H1 (cell line): ENCODE results near the gene COL12A1. TPM values are rescaled to one million over a fixed set of nuclear protein-coding genes. Genes with fewer than 3 reads are reported as not detected.

Experiments used
- CTCF ChIA-PET: fragments of 300-600 bp; sonication (Branson Sonifier 250); formaldehyde crosslinking; loops from one replicate; lab custom pipeline; 2021; ENCODE audit not compliant: partially characterized antibody; lab: Charles Lee
- POLR2A ChIA-PET: fragments of 300-600 bp; sonication (Branson Sonifier 250); formaldehyde crosslinking; loops from one replicate; lab custom pipeline; 2021; ENCODE audit warnings: inconsistent platforms; ENCODE audit not compliant: partially characterized antibody; lab: Charles Lee
- DNase-seq, 2 experiments: peaks; one replicate each; pipeline versions ENCODE4 v3.0.0 to v3.0.0-alpha.2; 2010 to 2022; ENCODE audit warnings: low spot score in 2 of 2, low read depth in 1 of 2, mixed read lengths in 1 of 2
- FAIRE-seq: peaks from 2 replicates; lab custom pipeline; 2011; peaks lifted over from hg19 to GRCh38; lab: Jason Lieb, UNC
- H2AFZ ChIP-seq: 2 replicates; pipeline ENCODE4 v1.8.1; 2012; ENCODE audit warnings: low read length, inconsistent platforms
- H2AK5ac ChIP-seq: 2 replicates; pipeline ENCODE4 v1.6.1; 2013; ENCODE audit warnings: low read depth, low read length
- H2BK120ac ChIP-seq: replicated peaks from 2 replicates; pipeline ENCODE3; 2013; ENCODE audit warnings: low read depth, low read length, inconsistent platforms
- H2BK12ac ChIP-seq: 2 replicates; pipeline ENCODE4 v1.6.1; 2013; ENCODE audit warnings: low read depth, low read length
- H2BK15ac ChIP-seq: 2 replicates; pipeline ENCODE4 v1.6.1; 2013; ENCODE audit warnings: low read length
- H2BK20ac ChIP-seq: 2 replicates; pipeline ENCODE4 v1.6.1; 2013; ENCODE audit warnings: low read length
- H2BK5ac ChIP-seq: 2 replicates; pipeline ENCODE4 v1.6.1; 2013; ENCODE audit warnings: low read depth, low read length
- H3K14ac ChIP-seq: 2 replicates; pipeline ENCODE4 v1.6.1; 2013; ENCODE audit warnings: inconsistent platforms; ENCODE audit not compliant: insufficient read length
- H3K18ac ChIP-seq: 2 replicates; pipeline ENCODE4 v1.6.1; 2013; ENCODE audit warnings: low read length; ENCODE audit errors: extremely low read depth
- H3K23ac ChIP-seq: 2 replicates; pipeline ENCODE4 v1.6.1; 2013; ENCODE audit warnings: inconsistent platforms; ENCODE audit not compliant: insufficient read length
- H3K23me2 ChIP-seq: 2 replicates; pipeline ENCODE4 v1.6.1; 2013; ENCODE audit warnings: low read depth, low read length
- H3K27ac ChIP-seq: 2 replicates; pipeline ENCODE4 v1.6.1; 2011; ENCODE audit warnings: low read depth, low read length, inconsistent platforms
- H3K27me3 ChIP-seq, 4 experiments: replicated peaks in 1 of 4; 1 replicate in 1 of 4; 2 replicates in 3 of 4; pipeline versions ENCODE4 v1.6.1 to v1.8.1; 2011 to 2013; ENCODE audit warnings: low read length in 3 of 4, mild to moderate bottlenecking in 3 of 4, inconsistent platforms in 2 of 4, mixed read lengths in 2 of 4, moderate library complexity in 1 of 4; ENCODE audit not compliant: control insufficient read depth in 3 of 4, insufficient read depth in 3 of 4; ENCODE audit errors: extremely low read depth in 1 of 4
- H3K36me3 ChIP-seq, 4 experiments: 2 replicates each; pipeline versions ENCODE4 v1.6.1 to v1.8.1; 2011 to 2013; ENCODE audit warnings: mild to moderate bottlenecking in 4 of 4, low read length in 3 of 4, moderate library complexity in 2 of 4, control low read depth in 1 of 4, inconsistent platforms in 1 of 4; ENCODE audit not compliant: insufficient read depth in 4 of 4, control insufficient read depth in 2 of 4
- H3K4ac ChIP-seq: replicated peaks from 2 replicates; pipeline ENCODE3; 2013; ENCODE audit warnings: low read length, low read depth, mixed read lengths, inconsistent platforms; ENCODE audit not compliant: insufficient read length
- H3K4me1 ChIP-seq, 4 experiments: replicated peaks in 1 of 4; 1 replicate in 1 of 4; 2 replicates in 3 of 4; pipeline versions ENCODE4 v1.6.1 to v1.8.1; 2011 to 2013; ENCODE audit warnings: low read length in 3 of 4, inconsistent platforms in 2 of 4, mixed read lengths in 1 of 4; ENCODE audit not compliant: insufficient read depth in 4 of 4, control insufficient read depth in 3 of 4
- H3K4me2 ChIP-seq, 2 experiments: 2 replicates each; pipeline versions ENCODE4 v1.6.1 to v1.8.1; 2011 to 2013; ENCODE audit warnings: low read depth in 2 of 2, low read length in 2 of 2, control low read depth in 1 of 2, inconsistent platforms in 1 of 2, mild to moderate bottlenecking in 1 of 2; ENCODE audit not compliant: insufficient read depth in 1 of 2
- H3K4me3 ChIP-seq, 4 experiments: fragments of 200-600, 300-600 bp in 1 of 4; sonication (generic), shearing (Covaris generic), sonication (Bioruptor Twin) in 1 of 4; 2 replicates each; pipeline versions ENCODE4 v1.5.1 to v1.8.1; 2011 to 2016; ENCODE audit warnings: low read length in 4 of 4, low read depth in 3 of 4, control low read depth in 2 of 4, inconsistent platforms in 2 of 4, mild to moderate bottlenecking in 2 of 4, mixed read lengths in 1 of 4, moderate library complexity in 1 of 4; ENCODE audit not compliant: insufficient read depth in 2 of 4; ENCODE audit errors: extremely low read depth in 1 of 4
- H3K56ac ChIP-seq: replicated peaks from 2 replicates; pipeline ENCODE3; 2013; ENCODE audit warnings: low read depth, mild to moderate bottlenecking, mixed read lengths, low read length, inconsistent platforms; ENCODE audit not compliant: insufficient read length
- H3K79me1 ChIP-seq: 2 replicates; pipeline ENCODE4 v1.6.1; 2013; ENCODE audit warnings: low read depth, low read length, control low read depth
- H3K79me2 ChIP-seq, 2 experiments: 2 replicates each; pipeline versions ENCODE4 v1.6.1 to v1.8.1; 2012 to 2013; ENCODE audit warnings: low read length in 2 of 2, mild to moderate bottlenecking in 2 of 2, inconsistent platforms in 1 of 2; ENCODE audit not compliant: insufficient read depth in 2 of 2, control insufficient read depth in 1 of 2
- H3K9ac ChIP-seq, 4 experiments: replicated peaks in 1 of 4; 1 replicate in 1 of 4; 2 replicates in 3 of 4; pipeline versions ENCODE4 v1.6.1 to v1.8.1; 2011 to 2013; ENCODE audit warnings: low read depth in 3 of 4, low read length in 3 of 4, control low read depth in 2 of 4, mild to moderate bottlenecking in 2 of 4, moderate library complexity in 2 of 4, inconsistent platforms in 1 of 4; ENCODE audit errors: extremely low read depth in 1 of 4
- H3K9me3 ChIP-seq, 2 experiments: 2 replicates each; pipeline versions ENCODE4 v1.6.1 to v1.8.1; 2012 to 2013; ENCODE audit warnings: mild to moderate bottlenecking in 2 of 2, moderate library complexity in 2 of 2, control low read depth in 1 of 2, inconsistent platforms in 1 of 2, low read depth in 1 of 2, low read length in 1 of 2, mixed read lengths in 1 of 2; ENCODE audit not compliant: insufficient read depth in 2 of 2
- H4K20me1 ChIP-seq, 2 experiments: replicated peaks in 1 of 2; 2 replicates each; pipeline versions ENCODE3 to v1.8.1; 2011 to 2013; ENCODE audit warnings: inconsistent platforms in 2 of 2, low read length in 2 of 2, mild to moderate bottlenecking in 1 of 2; ENCODE audit not compliant: insufficient read depth in 2 of 2, control insufficient read depth in 1 of 2
- H4K5ac ChIP-seq: 2 replicates; pipeline ENCODE4 v1.6.1; 2013; ENCODE audit warnings: low read length, low read depth, mixed read lengths, inconsistent platforms; ENCODE audit not compliant: insufficient read length
- H4K8ac ChIP-seq: 2 replicates; pipeline ENCODE4 v1.8.0; 2013; ENCODE audit warnings: mild to moderate bottlenecking, moderate library complexity, low read length, inconsistent platforms; ENCODE audit not compliant: insufficient read depth; ENCODE audit errors: extremely low read depth
- H4K91ac ChIP-seq: replicated peaks from 2 replicates; pipeline ENCODE3; 2013; ENCODE audit warnings: low read length, mixed read lengths, inconsistent platforms; ENCODE audit not compliant: insufficient read length
- ATF3 ChIP-seq: IDR thresholded peaks from 2 replicates; pipeline ENCODE4 v1.6.1; 2011; ENCODE audit warnings: low read depth, mild to moderate bottlenecking, low read length; ENCODE audit not compliant: insufficient read depth
- BRCA1 ChIP-seq: IDR thresholded peaks from 2 replicates; pipeline ENCODE4 v1.6.1; 2012; ENCODE audit warnings: low read depth, low read length, improper control_type of control experiment
- CEBPB ChIP-seq: IDR thresholded peaks from 2 replicates; pipeline ENCODE4 v1.6.1; 2012; ENCODE audit warnings: low read depth, low read length
- EP300 ChIP-seq, 2 experiments: IDR thresholded peaks; 1 replicate in 1 of 2; 2 replicates in 1 of 2; pipeline ENCODE4 v1.6.1; 2011 to 2012; ENCODE audit warnings: low read depth in 2 of 2, low read length in 2 of 2, mild to moderate bottlenecking in 2 of 2, borderline replicate concordance in 1 of 2, inconsistent platforms in 1 of 2, moderate library complexity in 1 of 2
- EZH2 ChIP-seq: fragments of 200-600 bp; sonication (generic); IDR thresholded peaks from 2 replicates; pipeline ENCODE4 v1.7.1; 2012; ENCODE audit warnings: low read depth, mild to moderate bottlenecking, moderate library complexity, low read length, inconsistent platforms; ENCODE audit not compliant: severe bottlenecking
- HDAC6 ChIP-seq: IDR thresholded peaks from one replicate; pipeline ENCODE4 v1.7.1; 2012; ENCODE audit warnings: low read depth, mild to moderate bottlenecking, inconsistent platforms, low read length, moderate library complexity
- KDM1A ChIP-seq: fragments of 200-600, 300-600 bp; sonication (generic); IDR thresholded peaks from 2 replicates; pipeline ENCODE4 v1.7.1; 2016; ENCODE audit warnings: mild to moderate bottlenecking, low read length, borderline replicate concordance
- POLR2A ChIP-seq, 2 experiments: IDR thresholded peaks; 1 replicate in 1 of 2; 2 replicates in 1 of 2; pipeline ENCODE4 v1.6.1; 2011; ENCODE audit warnings: low read depth in 2 of 2, low read length in 2 of 2, mild to moderate bottlenecking in 2 of 2; ENCODE audit errors: control extremely low read depth in 1 of 2
- RNF2 ChIP-seq: fragments of 200-900, 300-1000 bp; sonication (generic); IDR thresholded peaks from 2 replicates; pipeline ENCODE4 v1.7.1; 2016; ENCODE audit warnings: borderline replicate concordance, low read depth, mild to moderate bottlenecking, antibody characterized with exemption, low read length; ENCODE audit not compliant: poor library complexity, severe bottlenecking; ENCODE audit errors: missing control alignments
- SAP30 ChIP-seq: fragments of 300-600 bp; sonication (generic); IDR thresholded peaks from 2 replicates; pipeline ENCODE4 v1.7.1; 2012; ENCODE audit warnings: low read length, moderate library complexity, mild to moderate bottlenecking, inconsistent platforms; ENCODE audit not compliant: insufficient read depth, insufficient replicate concordance
- YY1 ChIP-seq: IDR thresholded peaks from 2 replicates; pipeline ENCODE4 v1.6.1; 2011; ENCODE audit warnings: low read depth, mild to moderate bottlenecking, low read length
- WGBS, 2 experiments: shearing (Covaris generic) in 1 of 2; methylation state at CpG; one replicate each; pipeline versions ENCODE4 v1.1.6 to v1.1.7; 2013 to 2015; ENCODE audit warnings: low lambda C conversion rate in 2 of 2, mixed read lengths in 2 of 2, inconsistent platforms in 1 of 2, low coverage in 1 of 2, missing lambda C conversion rate in 1 of 2; ENCODE audit not compliant: insufficient replicate concordance in 2 of 2, insufficient coverage in 1 of 2, insufficient read length in 1 of 2; ENCODE audit errors: extremely low coverage in 1 of 2, missing lambda C conversion rate in 1 of 2; 5-methylcytosine and 5-hydroxymethylcytosine counted together
- polyA plus RNA-seq, 7 experiments: library from polyadenylated mRNA; depleted of rRNA in 3 of 7; stranded (reverse) in 5 of 7; unstranded in 2 of 7; fragments of >200 nt in 5 of 7; fragments of 200-250 nt in 2 of 7; gene quantifications; 1 replicate in 5 of 7; 2 replicates in 1 of 7; 4 replicates in 1 of 7; pipeline versions ENCODE4 v1.2.1 to v1.2.3, GENCODE V29; 2011 to 2013; ENCODE audit warnings: missing spikeins in 2 of 7, mixed read lengths in 2 of 7
- total RNA-seq: library from RNA; stranded (reverse); fragmentation: NEBNext Ultra II Directional; extraction: Animal tissue kit (Norgen Biotek cat#: 25700); gene quantifications from 2 replicates; pipeline ENCODE4 v1.2.1, GENCODE V29; 2021

COL12A1 gene
- total and polyA plus RNA-seq, 2 of the 8 experiments (the other 6 are each of a cell fraction or from before 2014, with no cell fraction given), result 1.4 to 4.7 TPM

GRCh38 chr6:75077701-75078100 is 128.2 kb downstream of the COL12A1 start:
- Histone ChIP-seq H3K4ac (no peak overlapping the region), H3K4me1 (no peaks in the 10 kb centered on the region), H2AFZ (no peak overlapping the region), H3K23ac (no peak overlapping the region), H3K79me1 (no peaks in the 10 kb centered on the region), H3K18ac (no peak overlapping the region), H3K4me2 (no peak overlapping the region), H2BK12ac (no peak overlapping the region), H3K23me2 (no peaks in the 10 kb centered on the region), H4K91ac (no peak overlapping the region), H3K14ac (no peak overlapping the region), H3K79me2 (no peaks in the 10 kb centered on the region), H3K56ac (no peak overlapping the region), H3K9me3 (no peaks in the 10 kb centered on the region), H4K5ac (no peak overlapping the region), H2BK15ac (no peak overlapping the region), H3K27me3 (no peaks in the 10 kb centered on the region; a peak in 1 of 7 replicates), H2BK5ac (no peak overlapping the region), H3K36me3 (no peaks in the 10 kb centered on the region), H4K8ac (no peak overlapping the region), H3K9ac (no peak overlapping the region), H3K4me3 (no peak overlapping the region), H4K20me1 (no peaks in the 10 kb centered on the region), H2BK20ac (no peak overlapping the region), H3K27ac (no peak overlapping the region), H2BK120ac (no peak overlapping the region), H2AK5ac (no peak overlapping the region)
- DNase-seq, result no peak
- 94% methylated on average over 2 of the region's 2 CpGs; no CpG with 5 or more reads in 1 of the 2 experiments for WGBS, 2 experiments
- FAIRE-seq, result no peak
- ChIA-PET CTCF (no interaction called here), POLR2A (no interaction called here)
- TF ChIP-seq RNF2 (no peak), HDAC6 (no peak), POLR2A (IDR thresholded peaks at IDR 0.05; ENCODE audit: control extremely low read depth in 1 of 2, low read depth in 2 of 2, low read length in 2 of 2) (no peak), ATF3 (no peak), YY1 (no peak), EP300 (IDR thresholded peaks at IDR 0.05; ENCODE audit: borderline replicate concordance in 1 of 2, low read depth in 2 of 2, low read length in 2 of 2) (no peak), BRCA1 (no peak), SAP30 (no peak), CEBPB (no peak), EZH2 (no peak), KDM1A (no peak)
